ENCODE measurements around the gene ACP5.
"Not testable (repeated sequence)": the region's sequence is repeated elsewhere in the genome, so short reads cannot be mapped to it uniquely, and the experiment has no call there.

ACP5 gene

DNA sequence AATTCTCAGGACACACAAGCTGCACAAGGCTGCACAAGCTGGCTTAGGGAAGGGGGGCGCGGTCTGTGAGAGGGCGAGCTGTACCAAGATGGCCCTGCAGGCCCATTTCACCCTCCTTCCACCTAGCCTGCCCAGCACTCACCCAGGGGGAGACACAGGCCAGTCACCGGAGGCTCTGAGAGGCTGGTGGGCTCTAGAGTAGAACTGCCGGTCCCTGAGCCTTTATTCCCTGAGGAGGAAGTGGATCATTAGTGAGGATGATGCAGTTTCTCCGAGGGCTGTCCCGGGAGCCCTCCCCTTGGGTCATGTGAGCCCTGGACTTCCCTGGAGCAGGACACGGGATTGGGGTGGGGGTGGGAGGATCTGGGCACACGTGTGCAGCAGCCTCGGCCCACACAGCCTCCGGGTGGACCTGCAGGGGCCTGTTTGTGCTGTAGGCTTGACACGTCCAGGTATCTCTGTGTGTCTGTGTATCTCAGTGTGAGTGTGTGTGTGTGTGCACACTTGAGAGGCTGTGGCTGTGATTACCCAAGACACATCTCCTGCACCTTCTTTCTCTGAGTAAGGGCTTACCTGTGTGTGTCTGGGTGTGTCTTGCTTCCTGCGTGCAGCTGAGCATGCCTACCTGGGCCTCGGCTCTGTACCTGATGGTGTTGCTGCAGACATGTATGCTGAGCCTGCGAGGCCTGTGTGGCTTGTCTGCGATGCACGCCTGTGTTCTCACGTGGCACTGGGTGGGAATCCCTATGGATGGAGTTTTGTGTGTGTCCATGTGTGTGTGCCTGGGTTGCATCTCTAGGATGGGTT, at the start of gene ACP5:
ACP5 (minus strand) TSS at position 195 of the 807 bp plus-strand sequence. CDS start 328 bp downstream, outside the sequence.
- no peak for DNase-seq

- DNase-seq = no peak
These were observed 48.8 kb upstream of the ACP5 start for GRCh38 chr19:11626252-11626651.

DNA sequence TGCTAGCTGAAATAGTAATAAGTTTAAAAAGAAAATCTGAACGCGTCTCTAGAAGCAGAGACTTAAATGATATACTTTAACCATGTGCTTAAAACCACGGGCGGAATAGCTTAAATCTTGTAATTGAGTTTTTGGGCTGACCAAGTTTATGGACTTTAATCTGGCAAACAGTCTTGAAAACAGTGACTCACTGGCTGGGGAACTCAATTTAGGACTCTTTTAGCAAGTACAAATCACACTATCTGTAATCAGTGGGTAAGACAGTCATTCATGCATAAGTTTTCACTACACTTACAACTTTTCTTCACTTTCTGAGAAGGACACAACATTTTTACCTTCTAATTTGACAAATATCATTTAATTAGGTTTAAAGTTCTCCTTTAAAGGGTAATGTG, 46.6 kb upstream of the ACP5 start:
- DNase-seq = no peak

DNA sequence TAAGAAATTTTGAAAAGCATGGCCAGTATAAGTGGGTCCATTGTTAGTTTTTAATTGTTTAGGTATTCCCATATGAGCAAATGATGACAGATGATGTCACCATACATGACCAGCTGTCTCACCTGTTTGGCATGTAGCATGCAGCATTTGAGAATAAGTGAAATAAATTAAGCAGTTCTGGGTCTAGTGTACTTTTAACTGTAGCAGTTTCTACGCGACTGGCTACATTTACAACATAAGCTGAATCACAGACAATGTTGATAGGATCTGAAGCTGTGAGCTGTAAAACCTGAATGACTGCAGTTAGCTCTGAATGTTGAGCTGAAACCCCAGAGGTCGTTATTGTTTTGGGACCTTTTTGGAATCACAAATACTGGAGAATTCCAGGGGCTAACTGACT, 45.0 kb upstream of the ACP5 start:
- not testable (repeated sequence) for DNase-seq

GRCh38 chr19:11620553-11620952, 43.1 kb upstream of the ACP5 start:
- no peak for DNase-seq

DNA sequence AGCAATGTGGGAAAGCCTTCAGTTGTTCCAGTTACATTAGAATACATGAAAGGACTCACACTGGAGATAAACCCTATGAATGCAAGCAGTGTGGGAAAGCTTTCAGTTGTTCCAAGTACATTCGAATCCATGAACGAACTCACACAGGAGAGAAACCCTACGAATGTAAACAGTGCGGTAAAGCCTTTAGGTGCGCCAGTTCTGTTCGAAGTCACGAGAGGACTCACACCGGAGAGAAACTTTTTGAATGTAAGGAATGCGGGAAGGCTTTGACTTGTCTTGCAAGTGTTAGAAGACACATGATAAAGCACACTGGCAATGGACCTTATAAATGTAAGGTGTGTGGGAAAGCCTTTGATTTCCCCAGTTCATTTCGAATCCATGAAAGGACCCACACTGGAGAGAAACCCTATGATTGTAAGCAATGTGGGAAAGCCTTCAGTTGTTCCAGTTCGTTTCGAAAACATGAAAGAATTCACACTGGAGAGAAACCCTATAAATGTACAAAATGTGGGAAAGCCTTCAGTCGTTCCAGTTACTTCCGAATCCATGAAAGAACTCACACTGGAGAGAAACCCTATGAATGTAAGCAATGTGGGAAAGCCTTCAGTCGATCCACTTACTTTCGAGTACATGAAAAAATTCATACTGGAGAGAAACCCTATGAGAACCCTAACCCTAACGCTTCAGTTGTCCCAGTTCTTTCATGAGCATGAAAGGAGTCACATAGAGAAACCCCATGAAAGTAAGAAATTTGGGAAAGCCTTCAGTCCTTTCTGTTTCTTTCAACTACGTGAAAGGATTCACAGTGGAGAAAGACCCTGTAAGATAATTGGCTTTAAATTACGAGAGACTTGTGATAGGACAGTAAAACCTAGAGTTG, 40.0 kb upstream of the ACP5 start:
- DNase-seq = no peak

- DNase-seq = no peak
These were observed 35.5 kb upstream of the ACP5 start for GRCh38 chr19:11612816-11613511.

DNA sequence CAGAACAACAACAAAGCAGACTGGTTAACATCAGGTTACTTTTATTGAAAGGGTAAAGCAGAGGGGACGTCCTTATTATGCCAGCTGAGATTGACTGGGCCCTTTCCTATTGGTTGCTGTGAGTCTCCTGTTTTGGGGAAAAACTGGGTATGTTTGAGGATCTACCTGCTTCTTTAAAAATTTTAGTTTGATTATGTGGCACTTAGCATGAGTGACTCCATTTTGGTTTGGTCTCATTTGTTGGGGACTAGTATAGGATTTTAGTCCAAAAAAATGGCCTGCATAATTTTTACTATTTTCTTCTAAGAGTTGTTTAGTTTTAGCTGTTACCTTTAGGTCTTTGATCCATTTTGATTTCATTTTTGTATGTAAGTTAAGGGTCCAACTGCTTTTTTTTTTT, 34.3 kb upstream of the ACP5 start:
- DNase-seq = no peak

- no peak for DNase-seq
These were observed 29.0 kb upstream of the ACP5 start for GRCh38 chr19:11606484-11606883.

GRCh38 chr19:11599704-11600103, 22.3 kb upstream of the ACP5 start:
- not testable (repeated sequence) for DNase-seq

- DNase-seq = no peak
These were observed 21.3 kb upstream of the ACP5 start for GRCh38 chr19:11598746-11599145.

- no peak for DNase-seq
These were observed 20.6 kb upstream of the ACP5 start for GRCh38 chr19:11598103-11598483.

- DNase-seq = peak; percentile 94
These were observed 20.0 kb upstream of the ACP5 start, which contains the start of gene ZNF627 for GRCh38 chr19:11597202-11598102. Gene ZNF627 (plus strand): TSS chr19:11597483. CDS start chr19:11597628, 145 bp downstream.

DNA sequence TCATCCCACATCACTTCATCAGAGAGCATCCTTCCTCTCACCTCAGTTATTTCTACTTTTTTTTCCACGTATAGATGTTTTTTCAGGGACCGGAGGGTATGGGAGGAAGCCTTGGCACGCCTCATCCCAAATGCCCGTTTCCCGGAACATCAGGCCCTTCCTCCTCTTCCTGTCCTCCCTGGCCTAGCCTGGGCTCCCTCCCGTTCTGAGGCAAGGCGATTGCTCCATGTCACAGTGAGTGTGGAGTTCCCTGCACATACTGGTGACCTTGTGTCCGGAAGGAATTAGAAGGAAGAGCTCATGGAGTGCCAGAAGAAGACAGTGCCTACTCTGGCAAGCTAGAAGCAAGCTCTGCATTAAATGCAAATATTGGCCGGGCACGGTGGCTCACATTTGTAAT, 18.7 kb upstream of the ACP5 start:
- no peak for DNase-seq

GRCh38 chr19:11594084-11594483, 16.6 kb upstream of the ACP5 start:
- DNase-seq = no peak

DNA sequence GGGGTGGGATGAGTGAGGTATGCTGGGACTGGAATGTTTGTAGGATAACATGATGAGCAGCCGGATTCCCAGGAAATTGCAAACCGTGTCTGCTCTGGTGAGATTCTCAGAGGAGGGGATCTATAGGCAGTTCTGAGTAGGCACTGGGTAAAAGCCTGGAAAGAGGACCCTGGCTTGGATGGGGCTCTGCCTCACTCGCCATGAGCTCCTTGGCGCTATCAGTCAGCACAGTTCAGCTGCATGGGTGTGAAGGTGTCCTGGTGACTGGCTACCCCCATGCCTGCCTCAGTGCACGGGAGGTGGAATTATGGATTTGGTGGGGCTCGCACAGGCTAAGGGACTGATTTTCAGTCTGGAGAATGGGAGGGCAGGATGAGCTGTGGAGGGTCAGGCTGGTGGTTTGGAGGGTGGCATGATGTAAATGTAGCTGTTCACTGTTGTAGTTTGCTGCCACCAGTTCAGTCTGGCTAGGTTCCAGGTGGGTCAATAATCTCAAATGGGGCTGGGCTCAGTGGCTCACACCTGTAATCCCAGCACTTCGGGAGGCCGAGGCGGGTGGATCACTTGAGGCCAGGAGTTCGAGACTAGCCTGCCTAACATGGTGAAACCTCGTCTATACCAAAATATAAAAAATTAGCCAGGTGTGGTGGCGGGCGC, 10.7 kb upstream of the ACP5 start:
- no peak for DNase-seq

- DNase-seq = no peak
These were observed 10.0 kb upstream of the ACP5 start for GRCh38 chr19:11587302-11587974.

GRCh38 chr19:11586331-11586730, 8.9 kb upstream of the ACP5 start:
- no peak for DNase-seq

- no peak for DNase-seq
These were observed 4.3 kb upstream of the ACP5 start for GRCh38 chr19:11581740-11582139.

DNA sequence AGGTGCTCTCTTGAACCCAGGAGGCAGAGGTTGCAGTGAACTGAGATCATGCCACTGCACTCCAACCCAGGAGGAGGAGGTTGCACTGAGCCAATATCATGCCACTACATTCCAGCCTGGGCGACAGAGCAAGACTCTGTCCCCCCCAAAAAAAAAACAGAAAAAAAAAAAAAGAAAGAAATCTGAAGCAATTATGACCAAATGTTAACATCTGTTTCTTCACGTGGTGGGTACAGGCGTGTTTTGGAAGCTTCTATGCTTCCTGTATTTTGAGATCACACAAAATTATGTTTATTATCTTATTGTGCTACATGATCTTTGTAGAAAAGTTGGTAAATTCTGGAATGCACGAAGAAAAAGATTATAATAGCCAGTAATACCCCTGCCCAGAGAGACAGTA, 2.7 kb upstream of the ACP5 start:
- no peak for DNase-seq

All from NCI-H524 treated with DMSO at 0.1 percent for 48 hours (cell line).